Measurements from ENCODE around the gene CRACR2B.

DNA sequence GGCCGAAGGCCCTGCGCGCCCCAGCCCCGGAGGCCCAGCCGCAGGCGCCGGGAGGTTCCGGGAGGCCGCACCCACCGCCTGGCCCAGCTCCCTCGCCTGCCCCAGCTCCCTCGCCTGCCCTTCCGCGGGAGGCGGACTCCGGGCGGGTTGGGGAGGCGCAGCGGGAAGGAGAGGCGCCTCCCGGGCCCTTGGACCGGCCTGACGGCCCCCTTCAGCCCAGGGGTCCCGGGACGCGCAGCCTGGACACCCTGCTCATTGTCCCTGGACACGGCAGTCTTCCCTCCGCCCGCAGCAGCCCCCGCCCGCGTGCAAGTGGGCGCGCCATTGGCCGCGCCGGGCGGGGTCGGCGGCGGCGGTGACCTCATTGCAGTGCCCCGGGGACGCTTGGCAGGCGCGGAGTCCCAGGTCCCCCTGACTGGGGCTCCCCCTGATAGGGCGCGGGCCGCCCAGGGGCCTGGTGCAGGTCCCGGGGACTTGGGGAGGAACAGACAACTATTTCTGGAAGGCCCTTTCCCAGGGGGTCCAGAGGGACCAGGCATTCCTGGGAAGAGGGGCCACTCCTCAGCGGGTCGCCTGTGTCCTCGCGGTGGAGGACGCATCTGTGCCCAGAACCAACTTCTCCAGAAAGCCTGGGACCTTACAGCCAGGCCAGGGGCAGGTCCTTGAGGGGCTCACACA lies 5.5 kb downstream of the CRACR2B start:
- TF ChIP-seq, protein P1, sequence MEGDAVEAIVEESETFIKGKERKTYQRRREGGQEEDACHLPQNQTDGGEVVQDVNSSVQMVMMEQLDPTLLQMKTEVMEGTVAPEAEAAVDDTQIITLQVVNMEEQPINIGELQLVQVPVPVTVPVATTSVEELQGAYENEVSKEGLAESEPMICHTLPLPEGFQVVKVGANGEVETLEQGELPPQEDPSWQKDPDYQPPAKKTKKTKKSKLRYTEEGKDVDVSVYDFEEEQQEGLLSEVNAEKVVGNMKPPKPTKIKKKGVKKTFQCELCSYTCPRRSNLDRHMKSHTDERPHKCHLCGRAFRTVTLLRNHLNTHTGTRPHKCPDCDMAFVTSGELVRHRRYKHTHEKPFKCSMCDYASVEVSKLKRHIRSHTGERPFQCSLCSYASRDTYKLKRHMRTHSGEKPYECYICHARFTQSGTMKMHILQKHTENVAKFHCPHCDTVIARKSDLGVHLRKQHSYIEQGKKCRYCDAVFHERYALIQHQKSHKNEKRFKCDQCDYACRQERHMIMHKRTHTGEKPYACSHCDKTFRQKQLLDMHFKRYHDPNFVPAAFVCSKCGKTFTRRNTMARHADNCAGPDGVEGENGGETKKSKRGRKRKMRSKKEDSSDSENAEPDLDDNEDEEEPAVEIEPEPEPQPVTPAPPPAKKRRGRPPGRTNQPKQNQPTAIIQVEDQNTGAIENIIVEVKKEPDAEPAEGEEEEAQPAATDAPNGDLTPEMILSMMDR (conservative IDR thresholded peaks at IDR 0.05 in 1 of 2, IDR thresholded peaks at IDR 0.05 in 1 of 2; ENCODE audit: extremely low read depth in 1 of 2, insufficient read depth in 1 of 2, low read depth in 1 of 2, low read length in 2 of 2) = no peak
- no peak for TF ChIP-seq EZH2 (IDR thresholded peaks at IDR 0.05; ENCODE audit: borderline replicate concordance, low read length)

Data from mammary epithelial cell (primary cell).